ENCODE data around the gene SLC9A1. TPM values are rescaled to one million over a fixed set of nuclear protein-coding genes. Genes with fewer than 3 reads are reported as not detected.

The SLC9A1 gene
- total RNA-seq, 2 donors from 2014 or later: 22.9 to 30.4 TPM

DNA sequence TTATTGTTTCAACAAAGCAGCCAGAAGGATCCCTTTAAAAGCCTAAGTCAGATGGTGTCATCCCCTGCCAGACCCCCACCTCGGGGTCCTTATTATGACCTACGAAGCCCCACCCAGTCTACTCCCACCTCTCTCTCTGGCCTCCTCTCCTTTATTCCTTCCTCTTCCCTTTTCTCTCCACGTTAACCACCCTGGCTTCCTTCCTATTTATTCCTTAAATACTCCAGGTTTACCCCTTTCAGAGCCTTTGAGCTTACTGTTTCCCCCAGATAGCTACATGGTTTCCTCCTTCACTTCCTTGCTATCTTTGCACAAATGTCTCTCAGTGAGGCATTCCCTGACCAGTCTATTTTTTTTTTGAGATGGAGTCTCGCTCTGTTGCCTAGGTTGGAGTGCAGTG is 12.0 kb upstream of the SLC9A1 start:
- Histone ChIP-seq H3K9me3 (no peaks in the 10 kb centered on the region), H3K4me1 (replicated peaks) (no peaks in the 10 kb centered on the region), H3K36me3 (no peaks in the 10 kb centered on the region), H3K27me3 (replicated peaks; ENCODE audit: insufficient read depth) (no peaks in the 10 kb centered on the region), H3K4me3 (no peak overlapping the region), H3K27ac (no peak overlapping the region)
- WGBS: 80% methylated on average over 4 of the region's 4 CpGs
- no peak for DNase-seq (ENCODE audit: low spot score)
- intact Hi-C loops (cut with DNase I): no loop called here
- no peak for TF ChIP-seq POLR2A (IDR thresholded peaks at IDR 0.05)
- TF ChIP-seq CTCF (IDR thresholded peaks at IDR 0.05): no peak
- TF ChIP-seq POLR2AphosphoS5 (IDR thresholded peaks at IDR 0.05): no peak

DNA sequence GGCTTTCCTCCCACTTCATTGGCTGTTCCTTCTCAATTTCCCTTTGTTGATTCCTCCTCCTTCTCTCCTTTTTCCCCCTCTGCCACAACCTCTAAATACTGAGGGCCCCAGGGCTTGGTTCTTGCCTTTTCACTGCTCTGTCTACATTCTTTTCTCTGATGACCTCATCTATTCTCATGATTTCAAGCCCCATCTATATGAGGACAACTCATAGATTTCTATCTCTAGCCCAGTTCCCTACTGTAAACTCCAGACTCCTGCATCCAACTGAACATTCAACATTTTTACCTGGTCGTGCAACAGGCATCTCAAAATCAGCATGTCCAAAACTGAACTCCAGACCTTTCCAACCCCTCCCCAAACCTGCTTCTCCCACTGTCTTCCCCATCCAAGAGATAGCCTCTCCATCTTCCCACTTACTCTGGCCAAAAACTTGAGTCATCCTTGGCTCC is 11.5 kb upstream of the SLC9A1 start:
- no peak for DNase-seq (ENCODE audit: low spot score)
- intact Hi-C loops (cut with DNase I): no loop called here
- WGBS: 32% methylated on average over 1 of the region's 1 CpG
- no peak overlapping the region for H3K4me3 ChIP-seq
- H3K36me3 ChIP-seq: no peaks in the 10 kb centered on the region
- H3K4me1 ChIP-seq (replicated peaks): no peaks in the 10 kb centered on the region
- no peaks in the 10 kb centered on the region for H3K9me3 ChIP-seq
- no peak for TF ChIP-seq POLR2A (IDR thresholded peaks at IDR 0.05)
- TF ChIP-seq POLR2AphosphoS5 (IDR thresholded peaks at IDR 0.05): no peak
- TF ChIP-seq CTCF (IDR thresholded peaks at IDR 0.05): no peak
- H3K27me3 ChIP-seq (replicated peaks; ENCODE audit: insufficient read depth): no peaks in the 10 kb centered on the region
- H3K27ac ChIP-seq: no peak overlapping the region

DNA sequence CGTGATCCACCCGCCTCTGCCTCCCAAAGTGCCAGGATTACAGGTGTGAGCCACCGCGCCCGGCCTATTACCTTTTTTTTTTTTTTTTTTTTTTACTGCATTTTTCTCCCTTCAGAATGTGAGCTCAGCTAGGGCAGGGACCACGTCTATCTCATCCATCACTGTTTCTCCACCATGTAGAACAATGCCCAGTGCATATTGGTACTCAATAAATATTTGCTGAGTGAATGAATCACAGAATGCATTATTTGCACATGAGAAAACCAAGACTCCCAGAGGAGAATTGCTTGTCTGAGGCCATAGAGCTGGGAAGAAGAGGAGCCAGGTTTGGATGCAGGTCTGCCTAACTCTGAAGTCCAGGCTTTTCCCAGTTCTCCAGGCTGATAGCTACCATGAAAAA is 8.2 kb upstream of the SLC9A1 start:
- Histone ChIP-seq H3K27ac (no peak overlapping the region), H3K36me3 (no peaks in the 10 kb centered on the region), H3K4me3 (no peak overlapping the region), H3K4me1 (replicated peaks) (no peaks in the 10 kb centered on the region), H3K9me3 (no peaks in the 10 kb centered on the region), H3K27me3 (replicated peaks; ENCODE audit: insufficient read depth) (no peaks in the 10 kb centered on the region)
- TF ChIP-seq CTCF (IDR thresholded peaks at IDR 0.05) (no peak), POLR2AphosphoS5 (IDR thresholded peaks at IDR 0.05) (no peak), POLR2A (IDR thresholded peaks at IDR 0.05) (no peak)
- DNase-seq (ENCODE audit: low spot score): no peak
- intact Hi-C loops (cut with DNase I): no loop called here
- 54% methylated on average over 6 of the region's 6 CpGs for WGBS

DNA sequence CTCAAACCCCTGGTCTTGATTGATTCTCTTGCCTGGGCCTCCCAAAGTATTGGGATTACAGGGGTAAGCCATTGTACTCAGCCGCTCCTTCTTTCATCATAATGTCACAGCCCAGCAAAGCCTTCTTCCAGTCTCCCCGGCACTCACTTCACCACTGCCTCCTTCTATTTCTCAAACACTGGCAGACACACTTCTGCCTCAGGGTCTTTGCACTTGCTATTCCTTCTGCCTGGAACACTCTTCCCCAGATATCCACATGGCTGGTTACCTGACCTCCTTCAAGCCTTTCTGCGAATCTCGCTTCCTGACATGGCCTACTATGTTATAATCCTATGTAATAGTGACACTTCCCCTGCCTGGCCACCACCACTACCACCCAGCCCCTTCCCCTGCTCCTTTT is 7.2 kb upstream of the SLC9A1 start:
- no peaks in the 10 kb centered on the region for H3K9me3 ChIP-seq
- whole genome bisulfite sequencing: 95% methylated on average over 4 of the region's 4 CpGs
- DNase-seq (ENCODE audit: low spot score): no peak
- no peaks in the 10 kb centered on the region for H3K36me3 ChIP-seq
- H3K4me3 ChIP-seq: no peak overlapping the region
- H3K27me3 ChIP-seq (replicated peaks; ENCODE audit: insufficient read depth): no peaks in the 10 kb centered on the region
- H3K4me1 ChIP-seq (replicated peaks): no peaks in the 10 kb centered on the region
- TF ChIP-seq POLR2AphosphoS5 (IDR thresholded peaks at IDR 0.05) (no peak), CTCF (IDR thresholded peaks at IDR 0.05) (no peak), POLR2A (IDR thresholded peaks at IDR 0.05) (no peak)
- intact Hi-C loops (cut with DNase I): no loop called here
- no peak overlapping the region for H3K27ac ChIP-seq

GRCh38 chr1:27161594-27161993 is 6.7 kb upstream of the SLC9A1 start:
- H3K36me3 ChIP-seq: no peaks in the 10 kb centered on the region
- intact Hi-C loops (cut with DNase I): no loop called here
- DNase-seq (ENCODE audit: low spot score): no peak
- no peaks in the 10 kb centered on the region for H3K4me1 ChIP-seq (replicated peaks)
- H3K27me3 ChIP-seq (replicated peaks; ENCODE audit: insufficient read depth): no peaks in the 10 kb centered on the region
- H3K27ac ChIP-seq: no peak overlapping the region
- no peaks in the 10 kb centered on the region for H3K9me3 ChIP-seq
- WGBS: 58% methylated on average over 5 of the region's 5 CpGs
- TF ChIP-seq POLR2AphosphoS5 (IDR thresholded peaks at IDR 0.05) (no peak), CTCF (IDR thresholded peaks at IDR 0.05) (no peak), POLR2A (IDR thresholded peaks at IDR 0.05) (no peak)
- H3K4me3 ChIP-seq: no peak overlapping the region
